Glutamatergic neuron (in vitro differentiated cells): ENCODE data around the gene METRN. TPM values are rescaled to one million over a fixed set of nuclear protein-coding genes. Genes with fewer than 3 reads are reported as not detected.

Experiments
- DNase-seq: peaks from one replicate; pipeline ENCODE4 v3.0.0; 2022
- H3K27ac Mint-ChIP-seq: one replicate; pipeline ENCODE4 v1.8.0; 2020; ENCODE audit warnings: mild to moderate bottlenecking, mixed read lengths, inconsistent platforms; ENCODE audit not compliant: unreplicated experiment
- H3K27me3 Mint-ChIP-seq: one replicate; pipeline ENCODE4 v1.8.0; 2020; ENCODE audit warnings: mild to moderate bottlenecking, moderate library complexity, mixed read lengths, inconsistent platforms; ENCODE audit not compliant: unreplicated experiment
- H3K36me3 Mint-ChIP-seq: one replicate; pipeline ENCODE4 v1.8.0; 2020; ENCODE audit warnings: mild to moderate bottlenecking, mixed read lengths, inconsistent platforms; ENCODE audit not compliant: unreplicated experiment
- H3K4me1 Mint-ChIP-seq: one replicate; pipeline ENCODE4 v1.8.0; 2020; ENCODE audit warnings: mild to moderate bottlenecking, low read depth, mixed read lengths, inconsistent platforms; ENCODE audit not compliant: unreplicated experiment
- H3K4me3 Mint-ChIP-seq: one replicate; pipeline ENCODE4 v1.8.0; 2020; ENCODE audit warnings: mild to moderate bottlenecking, mixed read lengths, inconsistent platforms; ENCODE audit not compliant: unreplicated experiment
- H3K9me3 Mint-ChIP-seq: one replicate; pipeline ENCODE4 v1.8.0; 2020; ENCODE audit warnings: mild to moderate bottlenecking, moderate library complexity, mixed read lengths, inconsistent platforms; ENCODE audit not compliant: unreplicated experiment
- CTCF ChIP-seq: fragments of 200-600 bp; sonication (generic); IDR thresholded peaks from one replicate; pipeline ENCODE4 v1.5.0; 2021; ENCODE audit not compliant: partially characterized antibody, unreplicated experiment
- total RNA-seq: library from RNA; stranded (reverse); fragmentation: NEBNext Ultra II Directional; extraction: Animal tissue kit (Norgen Biotek cat#: 25700); gene quantifications from one replicate; pipeline ENCODE4 v1.2.1, GENCODE V29; 2021; ENCODE audit not compliant: unreplicated experiment

The METRN gene
- total RNA-seq, 1 donor from 2014 or later = 134 TPM

DNA sequence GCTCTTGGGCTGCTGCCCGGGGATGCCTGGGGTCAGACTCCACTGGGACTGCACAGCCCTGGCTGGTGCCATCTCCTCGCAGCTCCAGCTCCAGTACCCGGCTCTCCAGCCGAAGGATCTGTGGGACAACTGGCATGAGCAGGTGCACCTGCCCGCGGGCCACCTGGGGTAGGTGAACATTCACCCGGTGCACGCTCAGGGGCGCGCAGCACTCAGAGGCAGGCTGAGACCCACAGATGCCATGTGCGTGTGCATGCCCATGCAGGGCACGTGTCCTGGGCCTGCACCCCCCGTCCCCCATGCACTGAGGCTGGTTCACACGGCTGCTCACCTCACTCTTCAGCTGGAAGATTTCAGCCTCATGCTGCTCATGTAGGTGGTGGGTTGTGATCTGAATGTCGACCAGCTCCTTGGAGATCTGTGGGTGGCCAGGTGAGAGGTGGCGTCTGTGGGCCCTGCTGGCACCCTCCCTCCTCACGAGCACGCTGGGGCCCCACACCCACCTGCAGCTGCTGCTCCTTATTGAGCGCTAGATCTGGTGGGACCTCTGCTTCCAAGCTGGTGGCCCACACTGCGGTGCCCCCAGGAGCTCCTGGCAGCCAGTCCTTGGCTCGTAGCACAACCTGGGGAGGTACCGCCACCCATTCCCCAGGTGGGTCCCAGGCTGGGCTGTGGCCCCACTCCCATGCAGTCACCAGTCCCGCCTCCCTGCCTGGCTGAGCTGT, 10.7 kb downstream of the METRN start:
- no peak overlapping the region for H3K27ac Mint-ChIP-seq
- H3K9me3 Mint-ChIP-seq = no peaks in the 10 kb centered on the region
- H3K27me3 Mint-ChIP-seq = peaks cover 6% of the 10 kb centered on the region
- TF ChIP-seq CTCF = no peak
- H3K36me3 Mint-ChIP-seq = no peaks in the 10 kb centered on the region
- no peaks in the 10 kb centered on the region for H3K4me1 Mint-ChIP-seq
- no peak overlapping the region for H3K4me3 Mint-ChIP-seq
- DNase-seq = no peak

DNA sequence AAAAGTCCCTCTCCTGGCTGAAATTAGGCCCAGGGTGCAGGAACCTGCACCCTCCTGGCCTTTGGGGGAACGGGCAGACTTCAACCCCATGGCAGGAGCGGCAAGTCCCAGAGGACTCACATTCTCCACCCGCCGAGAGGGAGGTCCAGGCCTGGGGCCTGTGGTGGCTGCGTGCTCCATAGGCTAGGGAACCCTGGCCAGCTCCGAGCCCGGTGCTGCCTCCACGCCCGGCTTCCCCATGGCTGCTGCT, 11.2 kb downstream of the METRN start:
- no peaks in the 10 kb centered on the region for H3K9me3 Mint-ChIP-seq
- peaks cover 6% of the 10 kb centered on the region for H3K27me3 Mint-ChIP-seq
- H3K4me3 Mint-ChIP-seq = no peak overlapping the region
- no peaks in the 10 kb centered on the region for H3K36me3 Mint-ChIP-seq
- H3K27ac Mint-ChIP-seq = no peak overlapping the region
- no peaks in the 10 kb centered on the region for H3K4me1 Mint-ChIP-seq
- no peak for DNase-seq
- TF ChIP-seq CTCF = no peak

DNA sequence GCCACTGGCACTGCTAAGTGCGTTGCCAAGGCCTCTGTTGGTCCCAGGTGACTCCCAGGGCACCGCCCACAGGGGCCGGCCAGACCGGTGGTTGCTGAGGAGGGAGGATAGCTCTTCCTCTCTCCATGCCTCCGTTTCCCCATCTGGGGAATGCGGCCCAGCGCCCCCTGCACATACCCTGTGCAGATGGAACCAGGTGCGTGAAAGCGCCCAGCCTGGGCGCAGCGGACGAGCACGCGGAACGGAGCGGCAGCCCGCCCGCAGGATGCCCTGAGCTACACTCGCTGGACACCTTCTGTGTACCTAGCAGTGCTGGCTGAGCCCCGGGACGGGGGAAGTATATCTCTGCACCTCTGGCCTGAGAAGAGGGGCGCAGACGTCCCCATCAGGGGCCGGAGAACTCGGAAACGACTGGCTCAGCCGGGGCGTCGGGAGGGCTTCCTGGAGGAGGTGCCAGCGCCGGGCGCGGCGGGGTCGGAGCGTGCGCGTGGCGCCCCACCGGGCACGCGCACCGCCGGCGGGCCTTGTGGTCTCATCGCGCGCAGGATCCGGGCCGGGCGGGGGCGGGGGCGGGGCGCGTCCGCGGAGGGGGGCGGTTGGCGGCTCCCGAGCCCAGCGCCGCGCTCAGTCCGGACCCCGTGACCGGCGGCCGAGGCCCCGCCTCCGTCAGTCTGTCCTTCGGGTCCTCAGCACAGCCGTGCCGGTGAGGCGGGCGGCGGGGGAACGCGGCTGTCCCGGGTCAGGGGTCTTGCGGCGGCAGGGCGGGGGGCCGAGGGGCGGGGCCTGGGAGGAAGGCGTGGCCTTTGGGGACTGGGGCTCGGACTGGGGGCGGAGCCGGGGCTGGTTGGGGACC, 11.7 kb downstream of the METRN start, which contains the start of the genes CCDC78 and HAGHL:
TSS of gene CCDC78 (minus strand) at position 6 of the 853 bp plus-strand sequence. CDS start 76 bp downstream, outside the sequence.
TSS of gene HAGHL (plus strand) at position 669 of the 853 bp plus-strand sequence. CDS start 404 bp downstream, outside the sequence.
- Mint-ChIP-seq H3K9me3 (no peaks in the 10 kb centered on the region), H3K27me3 (peaks cover 6% of the 10 kb centered on the region), H3K27ac (no peak within 1 kb of the TSS), H3K4me1 (no peaks in the 10 kb centered on the region), H3K36me3 (no peaks in the 10 kb centered on the region), H3K4me3 (peak within 1 kb of the TSS; percentile 63)
- no peak for TF ChIP-seq CTCF
- peak; percentile 79 for DNase-seq

DNA sequence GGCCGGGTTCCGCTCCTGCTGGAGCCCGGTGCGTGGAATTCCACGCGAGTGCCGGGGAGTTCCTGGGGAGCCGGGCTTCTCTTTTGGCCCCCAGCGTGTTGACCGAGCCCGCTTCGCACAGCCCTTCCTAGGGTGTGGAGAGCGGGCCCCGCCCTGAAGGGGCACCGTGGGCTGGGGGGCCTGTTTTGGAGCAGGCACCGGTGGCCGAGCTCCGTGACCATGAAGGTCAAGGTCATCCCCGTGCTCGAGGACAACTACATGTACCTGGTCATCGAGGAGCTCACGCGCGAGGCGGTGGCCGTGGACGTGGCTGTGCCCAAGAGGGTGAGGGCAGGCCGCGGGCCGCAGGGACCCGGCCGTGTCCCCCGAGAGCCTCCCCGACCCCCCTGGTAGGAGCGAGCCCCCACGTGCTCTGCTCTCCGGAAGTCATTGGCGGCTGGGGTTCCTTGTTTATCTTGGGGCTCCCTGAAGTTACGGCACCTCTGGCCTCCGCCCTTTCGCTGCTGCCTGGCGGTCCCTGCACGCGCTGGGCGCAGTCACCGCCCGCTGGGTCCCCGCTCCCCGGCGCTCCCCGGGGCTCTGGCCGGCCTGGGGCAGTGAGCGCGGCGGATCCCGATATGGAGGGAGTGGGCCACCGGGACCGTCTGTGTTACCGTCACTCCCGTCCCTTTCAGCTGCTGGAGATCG, 12.5 kb downstream of the METRN start:
- Mint-ChIP-seq H3K27ac (no peak overlapping the region), H3K4me1 (no peaks in the 10 kb centered on the region), H3K4me3 (peak overlapping the region; percentile 52), H3K27me3 (peaks cover 6% of the 10 kb centered on the region), H3K9me3 (no peaks in the 10 kb centered on the region), H3K36me3 (no peaks in the 10 kb centered on the region)
- DNase-seq = no peak
- no peak for TF ChIP-seq CTCF
